ENCODE data around the gene CACNA1C. TPM values are rescaled to one million over a fixed set of nuclear protein-coding genes. Genes with fewer than 3 reads are reported as not detected.

CACNA1C gene
- total RNA-seq, 1 experiment from 2014 or later = 3.7 TPM

DNA sequence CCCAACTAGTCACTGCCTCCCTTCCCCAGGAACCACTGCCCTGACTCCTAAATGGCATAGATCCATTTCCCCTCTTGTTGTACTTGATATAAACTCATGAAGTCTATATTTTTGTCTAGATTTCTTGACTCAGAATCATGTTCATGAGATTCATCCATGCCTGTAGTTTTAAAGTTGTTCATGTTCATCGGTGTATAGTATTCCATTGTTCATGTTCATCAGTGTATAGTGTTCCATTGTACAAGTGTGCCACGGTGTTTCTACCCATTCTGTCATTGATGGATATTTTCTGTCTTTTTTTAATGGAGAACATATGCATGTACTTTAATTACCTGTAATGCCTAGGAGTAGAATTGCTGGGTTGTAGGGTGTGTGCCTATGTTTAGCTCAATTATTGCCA is 261.7 kb downstream of the CACNA1C start:
- ChIA-PET CTCF (no interaction called here), POLR2A (ENCODE audit: low non-redundant PET) (no interaction called here)
- no TSS peak for BruUV-seq (replicated peaks)
- Histone ChIP-seq H3K36me3 (ENCODE audit: insufficient read depth, low read length, poor library complexity, severe bottlenecking) (no peaks in the 10 kb centered on the region), H3K27me3 (replicated peaks; ENCODE audit: insufficient read depth, low read depth, low read length, poor library complexity) (no peaks in the 10 kb centered on the region), H3K9me3 (ENCODE audit: low read depth, low read length, poor library complexity, severe bottlenecking) (no peaks in the 10 kb centered on the region), H3K27ac (ENCODE audit: low read depth, low read length, poor library complexity, severe bottlenecking) (no peak overlapping the region), H3K4me1 (ENCODE audit: insufficient read depth, low read length, poor library complexity, severe bottlenecking) (peaks cover 15% of the 10 kb centered on the region), H3K4me3 (ENCODE audit: low read depth, low read length, poor library complexity, severe bottlenecking) (no peak overlapping the region)
- intact Hi-C loops (cut with micrococcal nuclease; ENCODE audit: unreplicated experiment) = no loop called here
- TF ChIP-seq, protein P1, sequence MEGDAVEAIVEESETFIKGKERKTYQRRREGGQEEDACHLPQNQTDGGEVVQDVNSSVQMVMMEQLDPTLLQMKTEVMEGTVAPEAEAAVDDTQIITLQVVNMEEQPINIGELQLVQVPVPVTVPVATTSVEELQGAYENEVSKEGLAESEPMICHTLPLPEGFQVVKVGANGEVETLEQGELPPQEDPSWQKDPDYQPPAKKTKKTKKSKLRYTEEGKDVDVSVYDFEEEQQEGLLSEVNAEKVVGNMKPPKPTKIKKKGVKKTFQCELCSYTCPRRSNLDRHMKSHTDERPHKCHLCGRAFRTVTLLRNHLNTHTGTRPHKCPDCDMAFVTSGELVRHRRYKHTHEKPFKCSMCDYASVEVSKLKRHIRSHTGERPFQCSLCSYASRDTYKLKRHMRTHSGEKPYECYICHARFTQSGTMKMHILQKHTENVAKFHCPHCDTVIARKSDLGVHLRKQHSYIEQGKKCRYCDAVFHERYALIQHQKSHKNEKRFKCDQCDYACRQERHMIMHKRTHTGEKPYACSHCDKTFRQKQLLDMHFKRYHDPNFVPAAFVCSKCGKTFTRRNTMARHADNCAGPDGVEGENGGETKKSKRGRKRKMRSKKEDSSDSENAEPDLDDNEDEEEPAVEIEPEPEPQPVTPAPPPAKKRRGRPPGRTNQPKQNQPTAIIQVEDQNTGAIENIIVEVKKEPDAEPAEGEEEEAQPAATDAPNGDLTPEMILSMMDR (conservative IDR thresholded peaks at IDR 0.05; ENCODE audit: low read depth, low read length) = no peak
- TF ChIP-seq EZH2 (IDR thresholded peaks at IDR 0.05; ENCODE audit: borderline replicate concordance, low read depth, low read length, poor library complexity, severe bottlenecking) = no peak
- no peak for DNase-seq (ENCODE audit: low spot score)

DNA sequence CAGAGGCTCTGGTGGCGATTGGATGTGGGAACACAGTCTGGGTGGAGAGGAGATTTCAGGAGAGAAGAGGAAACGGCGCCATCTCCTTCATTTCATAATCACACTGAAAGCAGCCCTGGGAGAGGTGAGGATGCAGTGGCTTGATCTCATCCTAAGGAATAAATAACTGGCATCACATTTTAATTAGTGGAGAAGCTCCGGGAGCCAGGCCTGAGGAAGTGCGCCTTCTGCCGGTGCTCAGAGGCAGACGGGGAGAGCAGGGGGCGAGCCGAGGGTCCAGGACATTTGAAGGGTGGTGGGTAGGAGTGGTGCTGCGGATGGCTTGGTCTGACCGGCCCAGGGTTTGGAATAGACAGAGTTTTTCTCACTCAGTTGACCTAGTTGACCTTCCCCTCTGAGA is 265.0 kb downstream of the CACNA1C start:
- Histone ChIP-seq H3K9me3 (ENCODE audit: low read depth, low read length, poor library complexity, severe bottlenecking) (no peaks in the 10 kb centered on the region), H3K27ac (ENCODE audit: low read depth, low read length, poor library complexity, severe bottlenecking) (no peak overlapping the region), H3K36me3 (ENCODE audit: insufficient read depth, low read length, poor library complexity, severe bottlenecking) (no peaks in the 10 kb centered on the region), H3K4me1 (ENCODE audit: insufficient read depth, low read length, poor library complexity, severe bottlenecking) (no peaks in the 10 kb centered on the region), H3K4me3 (ENCODE audit: low read depth, low read length, poor library complexity, severe bottlenecking) (no peak overlapping the region), H3K27me3 (replicated peaks; ENCODE audit: insufficient read depth, low read depth, low read length, poor library complexity) (no peaks in the 10 kb centered on the region)
- ChIA-PET POLR2A (ENCODE audit: low non-redundant PET) (no interaction called here), CTCF (no interaction called here)
- no peak for DNase-seq (ENCODE audit: low spot score)
- no peak for TF ChIP-seq EZH2 (IDR thresholded peaks at IDR 0.05; ENCODE audit: borderline replicate concordance, low read depth, low read length, poor library complexity, severe bottlenecking)
- TF ChIP-seq, protein P1 (conservative IDR thresholded peaks at IDR 0.05; ENCODE audit: low read depth, low read length) = no peak
- no TSS peak for BruUV-seq (replicated peaks)
- intact Hi-C loops (cut with micrococcal nuclease; ENCODE audit: unreplicated experiment) = no loop called here

DNA sequence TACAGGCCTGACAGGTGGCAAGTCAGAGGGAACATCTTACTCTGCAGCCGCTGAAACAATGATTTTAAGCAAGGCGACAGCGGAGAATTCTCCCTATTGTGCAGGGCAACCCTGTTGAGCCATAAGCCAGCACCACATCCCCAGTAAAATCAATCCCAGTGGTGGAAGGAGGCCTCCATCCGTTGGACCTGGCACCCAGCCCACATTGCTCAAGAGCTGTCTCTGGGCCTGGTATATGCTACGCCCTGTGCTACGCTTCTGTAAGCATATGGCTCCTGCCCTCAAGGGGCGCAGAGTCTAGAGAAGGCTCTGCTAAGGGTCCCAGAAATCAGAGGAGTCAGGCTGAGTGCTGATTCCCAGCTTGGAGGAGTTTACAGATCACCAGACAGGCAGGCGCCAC is 265.5 kb downstream of the CACNA1C start:
- Histone ChIP-seq H3K27me3 (replicated peaks; ENCODE audit: insufficient read depth, low read depth, low read length, poor library complexity) (no peaks in the 10 kb centered on the region), H3K4me3 (ENCODE audit: low read depth, low read length, poor library complexity, severe bottlenecking) (no peak overlapping the region), H3K4me1 (ENCODE audit: insufficient read depth, low read length, poor library complexity, severe bottlenecking) (peaks cover under 1% of the 10 kb centered on the region), H3K9me3 (ENCODE audit: low read depth, low read length, poor library complexity, severe bottlenecking) (no peaks in the 10 kb centered on the region), H3K27ac (ENCODE audit: low read depth, low read length, poor library complexity, severe bottlenecking) (no peak overlapping the region), H3K36me3 (ENCODE audit: insufficient read depth, low read length, poor library complexity, severe bottlenecking) (no peaks in the 10 kb centered on the region)
- CTCF ChIA-PET = no interaction called here
- TF ChIP-seq, protein P1 (conservative IDR thresholded peaks at IDR 0.05; ENCODE audit: low read depth, low read length) = no peak
- no peak for TF ChIP-seq EZH2 (IDR thresholded peaks at IDR 0.05; ENCODE audit: borderline replicate concordance, low read depth, low read length, poor library complexity, severe bottlenecking)
- DNase-seq (ENCODE audit: low spot score) = no peak
- POLR2A ChIA-PET (ENCODE audit: low non-redundant PET) = no interaction called here
- intact Hi-C loops (cut with micrococcal nuclease; ENCODE audit: unreplicated experiment) = no loop called here
- no TSS peak for BruUV-seq (replicated peaks)

All from A673 (cell line).